GM18505 (cell line): ENCODE data around the gene SFN.

Experiments
- ATAC-seq: cut with Tn5 transposase; IDR thresholded peaks from one replicate; pipeline ENCODE4 v1.9.1; 2021; ENCODE audit not compliant: unreplicated experiment
- POLR2A ChIP-seq: IDR thresholded peaks from 4 replicates; pipeline ENCODE4 v1.6.1; 2011; ENCODE audit warnings: borderline replicate concordance; ENCODE audit not compliant: insufficient read depth, insufficient read length; ENCODE audit errors: extremely low read depth

The SFN gene

DNA sequence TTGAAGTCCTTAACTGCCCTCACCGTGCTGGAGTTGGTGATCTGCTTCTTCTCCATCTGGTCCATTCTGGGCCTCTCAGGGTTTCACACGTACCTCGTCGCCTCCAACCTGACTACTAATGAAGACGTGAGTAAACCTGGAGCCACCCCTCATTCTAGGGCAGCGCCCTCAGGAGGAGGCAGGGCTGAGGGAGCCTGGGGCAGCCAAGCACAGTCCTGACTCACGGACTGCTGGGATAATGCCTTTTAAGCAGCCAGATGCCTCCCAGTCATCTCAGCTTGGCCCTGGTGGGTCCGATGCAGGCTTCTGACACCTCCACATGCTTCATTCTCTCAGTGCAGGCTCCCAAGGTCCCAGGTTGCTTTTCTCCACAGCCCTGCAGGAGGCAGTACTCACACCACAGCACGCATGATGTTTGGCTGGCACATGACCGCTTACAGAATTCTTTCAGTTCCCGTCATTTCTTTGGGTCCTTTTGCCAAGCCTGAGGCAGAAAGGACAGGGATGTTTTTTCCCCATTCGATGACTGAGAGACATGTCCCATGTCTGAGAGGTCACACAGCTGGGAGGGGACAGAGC lies 11.8 kb upstream of the SFN start:
- ATAC-seq, result no peak
- TF ChIP-seq POLR2A, result no peak

DNA sequence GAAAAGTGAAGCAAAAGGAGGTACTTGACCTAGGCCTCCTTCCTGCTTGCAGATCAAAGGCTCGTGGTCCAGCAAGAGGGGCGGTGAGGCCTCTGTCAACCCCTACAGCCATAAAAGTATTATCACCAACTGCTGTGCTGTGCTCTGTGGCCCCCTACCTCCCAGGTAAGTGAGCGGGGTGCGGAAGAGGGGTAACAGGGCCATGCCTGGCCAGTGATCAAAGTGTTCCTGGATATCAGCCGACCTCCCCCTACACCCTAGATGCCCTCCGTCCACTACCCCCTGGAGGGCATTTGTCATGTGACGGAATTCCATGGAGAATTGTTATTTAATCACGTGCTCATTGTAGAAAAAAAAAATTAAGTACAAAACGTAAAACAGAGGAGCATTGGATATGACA lies 10.2 kb upstream of the SFN start:
- ATAC-seq, result no peak
- no peak for TF ChIP-seq POLR2A

DNA sequence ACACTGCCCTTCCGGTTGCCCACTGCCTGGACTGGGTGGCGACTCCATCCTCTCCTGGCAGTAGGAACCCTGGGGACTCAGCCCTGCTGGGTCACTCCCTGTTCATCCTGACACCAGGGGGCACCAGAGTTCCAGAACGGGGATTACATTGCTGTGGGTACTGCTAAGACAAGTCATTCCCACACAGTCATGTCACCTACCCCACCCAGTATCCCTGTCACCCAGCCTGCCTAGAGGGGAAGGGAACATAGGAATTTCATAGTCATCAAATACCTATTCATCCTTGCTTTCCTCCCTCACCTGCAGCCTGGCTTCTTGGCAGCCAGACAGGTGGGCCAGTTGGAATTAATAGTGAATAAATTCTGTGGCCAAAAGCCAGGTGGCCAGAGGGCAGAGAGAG lies 9.8 kb upstream of the SFN start:
- ATAC-seq, result no peak

DNA sequence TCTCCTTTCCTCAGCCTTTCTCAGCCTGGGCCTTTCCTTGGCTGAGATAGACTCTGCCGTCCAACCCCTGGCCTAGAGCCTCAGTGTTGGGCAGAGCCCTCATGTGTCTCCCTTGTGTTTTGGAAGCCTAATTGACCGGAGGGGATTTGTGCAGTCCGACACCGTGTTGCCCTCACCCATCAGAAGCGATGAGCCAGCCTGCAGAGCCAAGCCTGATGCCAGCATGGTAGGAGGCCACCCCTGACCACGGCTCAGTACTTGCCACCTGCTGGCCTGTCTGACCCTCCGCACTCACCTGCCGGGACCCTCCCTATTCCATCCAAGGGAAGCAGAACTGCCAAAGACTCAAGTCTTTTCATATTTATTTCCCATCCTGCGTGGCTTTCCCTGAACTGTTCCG lies 9.3 kb upstream of the SFN start:
- TF ChIP-seq POLR2A, result no peak
- no peak for ATAC-seq

More for the DNA sequence above, 9.8 kb upstream of the SFN start:
- TF ChIP-seq POLR2A, result peak; percentile 32

DNA sequence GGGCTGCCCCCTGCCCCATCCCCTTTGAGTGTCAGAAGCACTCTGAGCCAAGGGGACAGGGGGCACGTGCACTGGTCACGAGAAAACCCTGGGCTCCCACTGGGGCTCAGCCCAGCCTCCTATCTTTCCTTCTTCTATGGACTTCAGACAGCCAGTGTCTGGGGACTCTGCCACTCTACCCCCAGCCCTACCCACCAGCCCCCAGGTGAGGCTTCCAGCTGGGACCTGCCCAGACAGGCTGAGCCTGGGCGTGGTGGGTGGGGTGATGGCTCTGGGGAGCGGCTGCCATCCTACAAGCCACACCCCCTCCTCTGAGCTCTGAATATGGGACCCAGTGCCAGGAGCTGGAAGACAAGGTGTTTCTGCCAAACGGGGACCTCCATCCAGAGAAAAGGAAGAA lies 8.0 kb upstream of the SFN start:
- TF ChIP-seq POLR2A, result no peak

DNA sequence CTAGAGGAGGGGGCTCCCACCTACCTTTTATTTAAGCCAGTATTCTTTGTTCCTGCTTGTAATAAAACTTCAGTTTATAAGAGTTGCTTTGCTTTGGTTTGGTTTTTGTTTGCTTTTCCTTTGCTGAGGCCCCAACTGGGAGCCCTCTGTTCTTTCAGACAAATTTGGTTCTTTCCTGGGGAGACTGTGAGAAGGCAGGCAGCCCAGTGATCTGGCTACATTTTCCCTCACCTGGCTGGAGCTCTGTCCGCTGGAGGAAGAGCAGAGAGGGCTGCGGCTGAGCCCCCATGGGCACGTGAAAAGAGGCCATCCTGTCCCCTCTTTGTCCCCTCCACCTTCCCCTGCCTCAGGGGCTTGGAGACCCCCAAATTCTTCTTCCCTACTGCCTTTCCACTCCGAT lies 7.3 kb upstream of the SFN start:
- ATAC-seq, result no peak
- no peak for TF ChIP-seq POLR2A

More for the DNA sequence above, 8.0 kb upstream of the SFN start:
- ATAC-seq, result no peak

DNA sequence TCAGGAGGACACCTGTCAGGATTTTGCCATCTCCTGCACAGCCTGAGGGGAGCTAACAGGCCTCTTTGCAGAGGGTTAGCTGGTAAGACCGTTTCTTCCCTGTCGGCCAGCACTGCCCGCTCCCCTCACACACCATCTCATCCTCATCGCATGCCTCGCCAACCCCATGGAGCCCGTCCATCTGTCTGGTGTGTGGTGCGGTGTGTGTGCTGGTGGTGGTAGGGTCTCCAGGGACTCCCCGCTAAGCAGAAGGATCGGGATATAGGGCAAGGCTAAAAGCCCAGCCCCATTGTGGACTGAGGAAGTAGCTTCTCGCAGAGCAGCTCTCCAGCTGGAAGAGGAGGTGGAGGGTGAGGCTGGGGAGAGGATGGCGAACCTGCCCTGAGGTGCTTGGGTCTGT lies 6.8 kb upstream of the SFN start:
- no peak for TF ChIP-seq POLR2A
- ATAC-seq, result no peak

DNA sequence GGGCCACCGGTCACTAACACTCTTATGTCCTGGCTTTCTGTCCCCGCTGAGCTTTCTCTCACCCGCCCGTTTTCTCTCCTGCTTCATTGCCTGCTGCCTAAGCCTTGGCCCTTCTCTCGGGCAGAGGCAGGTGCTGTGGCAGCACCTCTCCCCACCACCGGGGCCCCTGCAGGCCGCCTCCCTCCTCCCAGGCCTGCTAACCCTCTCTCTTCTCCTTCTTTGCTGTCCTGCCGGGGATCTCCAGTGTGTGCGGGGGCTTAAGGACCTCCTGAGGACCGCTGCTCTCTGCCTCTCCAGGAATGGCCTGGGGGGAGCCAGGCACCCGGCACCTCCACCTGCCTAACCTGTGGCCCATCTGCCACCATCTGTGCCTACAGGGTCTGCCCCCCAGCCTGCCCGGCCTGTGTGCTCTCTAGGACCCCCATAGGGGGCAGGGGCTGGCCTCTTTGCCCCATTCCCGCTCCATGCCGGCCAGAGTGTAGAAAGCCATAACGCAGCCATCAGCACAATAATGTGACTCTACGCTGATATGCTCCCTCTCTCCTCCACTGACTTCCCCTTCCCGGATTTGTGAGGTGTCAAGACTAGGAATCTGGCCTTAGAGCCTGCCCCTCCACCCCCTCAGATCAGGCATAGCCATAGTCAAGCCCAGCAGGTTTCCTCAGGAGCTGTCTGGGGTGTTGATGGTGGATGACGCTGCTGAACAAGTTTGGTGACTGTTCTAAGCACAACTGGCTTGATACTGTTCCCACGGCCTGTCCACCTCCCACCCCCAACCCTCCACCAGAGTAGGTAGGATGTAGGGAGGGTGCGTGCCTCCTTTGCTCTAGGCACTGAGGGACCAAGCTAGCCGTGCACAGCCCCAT lies 6.1 kb upstream of the SFN start:
- no peak for TF ChIP-seq POLR2A
- ATAC-seq, result no peak

DNA sequence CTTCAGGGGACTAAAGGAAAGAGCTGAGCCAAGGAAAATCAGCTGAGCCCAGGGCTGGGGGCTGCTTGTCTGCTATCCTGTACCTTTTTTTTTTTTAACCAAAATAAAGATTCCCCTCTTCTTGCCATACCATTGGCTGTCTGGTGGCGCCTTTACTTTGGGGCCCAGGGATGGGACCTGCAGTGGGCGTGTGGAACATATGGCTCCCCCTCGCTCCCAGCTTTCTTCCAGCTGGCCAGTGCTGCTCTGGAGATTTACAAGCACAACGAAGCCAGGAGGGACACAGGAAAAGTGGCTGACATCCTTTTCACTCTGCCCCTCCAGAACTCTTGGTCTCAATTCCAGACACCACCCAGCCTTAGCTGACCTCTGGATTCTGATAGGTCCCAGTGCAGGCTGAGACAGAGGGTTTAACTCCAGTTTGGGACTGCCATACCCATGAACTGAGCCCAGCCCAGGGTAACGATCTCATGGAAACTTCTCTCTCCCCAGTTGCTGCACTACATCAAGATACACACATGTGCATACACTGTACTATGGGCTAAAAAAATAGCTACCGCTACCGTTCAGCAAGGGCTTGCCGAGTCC lies 5.4 kb upstream of the SFN start:
- ATAC-seq, result no peak
- TF ChIP-seq POLR2A, result no peak

DNA sequence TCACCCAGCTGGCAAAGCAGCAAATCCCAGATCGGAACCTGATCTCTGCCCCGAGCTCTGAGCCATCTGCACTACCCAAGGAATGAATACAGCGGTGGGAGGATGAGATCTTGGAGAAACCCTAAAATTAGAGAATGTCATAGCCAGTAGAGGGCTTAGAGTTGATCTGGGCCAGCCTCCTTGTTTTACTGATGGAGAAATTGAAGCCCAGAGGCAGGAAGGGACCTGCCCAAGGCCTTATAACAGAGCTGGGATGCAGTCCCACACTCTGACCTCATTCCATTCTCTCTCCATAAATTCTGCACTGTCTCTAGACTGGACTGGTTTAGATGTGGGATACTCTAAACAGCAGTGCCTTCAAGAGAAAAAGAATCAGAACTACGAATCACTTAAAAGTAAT lies 4.8 kb upstream of the SFN start:
- no peak for ATAC-seq
- no peak for TF ChIP-seq POLR2A

DNA sequence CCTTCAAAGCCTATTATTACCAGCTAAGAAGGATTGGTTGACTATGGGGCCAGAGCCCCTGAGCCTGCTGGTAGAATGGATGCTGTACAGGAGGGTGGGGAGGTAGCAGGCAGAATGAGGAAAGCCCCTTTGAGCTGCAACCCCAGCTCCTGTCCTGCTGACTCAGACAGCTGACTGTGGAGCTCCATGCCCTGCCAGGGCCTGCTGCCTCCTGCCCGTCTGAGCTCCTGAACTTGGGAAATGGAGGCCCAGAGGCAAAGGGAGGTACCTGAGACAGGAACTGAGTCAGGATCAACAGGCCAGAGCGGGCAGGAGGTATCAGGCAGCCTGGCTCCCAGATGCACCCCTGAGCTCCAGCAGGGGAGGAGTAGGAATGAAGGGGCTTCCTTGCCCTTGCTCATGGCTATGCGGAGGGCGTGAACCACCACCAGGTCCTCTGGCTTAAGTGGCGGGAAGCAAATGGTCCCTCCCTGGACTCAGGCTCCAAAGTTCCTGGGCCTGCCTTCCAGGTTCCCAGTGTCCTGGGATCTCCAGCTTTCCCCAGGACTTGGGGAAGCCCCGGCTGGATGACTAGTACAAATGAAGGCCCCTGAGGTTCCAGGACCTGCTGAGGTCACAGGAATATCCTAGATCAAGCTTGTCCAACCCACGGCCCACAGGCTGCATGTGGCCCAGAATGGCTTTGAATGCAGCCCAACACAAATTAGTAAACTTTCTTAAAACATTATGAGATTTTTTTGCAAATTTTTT lies 3.9 kb upstream of the SFN start:
- ATAC-seq, result no peak
- no peak for TF ChIP-seq POLR2A

DNA sequence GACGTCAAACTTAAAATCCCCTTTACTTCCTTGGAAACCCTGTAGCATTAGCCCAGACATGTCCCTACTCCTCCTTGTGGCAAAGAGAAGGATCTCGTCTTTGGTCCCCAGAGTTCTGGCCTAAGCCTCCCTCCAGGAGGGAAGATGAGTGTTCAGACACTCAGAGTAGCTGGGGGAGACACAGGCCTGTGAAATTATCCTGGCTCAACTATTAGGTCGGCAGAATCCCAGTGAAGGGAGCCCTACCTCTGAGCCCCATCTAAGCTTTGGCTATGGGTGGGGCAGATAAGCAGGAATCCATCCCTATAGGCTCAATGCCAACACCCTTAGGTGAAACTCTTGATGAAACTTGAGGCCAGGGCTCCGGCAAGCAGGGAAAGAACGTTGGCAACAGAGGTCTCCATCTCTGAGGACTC lies 1.7 kb upstream of the SFN start:
- TF ChIP-seq POLR2A, result no peak
- ATAC-seq, result no peak

DNA sequence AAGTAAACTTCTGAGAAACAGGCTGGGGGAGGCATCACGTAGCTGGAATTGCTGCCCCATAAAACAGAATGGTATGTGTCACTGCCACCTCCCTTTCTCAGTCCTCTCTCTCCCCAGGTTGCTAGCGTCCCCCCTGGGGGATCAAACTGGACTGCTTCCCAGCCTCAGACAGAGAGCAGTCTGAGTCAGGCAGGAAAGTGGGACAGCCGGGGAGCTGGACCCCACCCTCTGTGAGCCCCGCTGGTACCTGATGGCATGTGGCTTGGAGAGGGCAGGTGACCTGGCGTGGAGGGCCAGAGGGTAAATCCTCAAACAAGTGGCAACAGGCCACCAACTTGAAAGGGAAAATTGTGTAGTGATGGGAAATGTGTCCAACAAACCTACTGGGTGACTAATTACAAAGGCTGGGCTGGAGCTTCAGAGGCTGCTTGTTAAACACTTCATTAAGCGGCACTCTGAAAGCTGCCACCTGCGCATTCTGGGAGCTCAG lies 1.0 kb upstream of the SFN start:
- no peak for ATAC-seq
- no peak for TF ChIP-seq POLR2A

DNA sequence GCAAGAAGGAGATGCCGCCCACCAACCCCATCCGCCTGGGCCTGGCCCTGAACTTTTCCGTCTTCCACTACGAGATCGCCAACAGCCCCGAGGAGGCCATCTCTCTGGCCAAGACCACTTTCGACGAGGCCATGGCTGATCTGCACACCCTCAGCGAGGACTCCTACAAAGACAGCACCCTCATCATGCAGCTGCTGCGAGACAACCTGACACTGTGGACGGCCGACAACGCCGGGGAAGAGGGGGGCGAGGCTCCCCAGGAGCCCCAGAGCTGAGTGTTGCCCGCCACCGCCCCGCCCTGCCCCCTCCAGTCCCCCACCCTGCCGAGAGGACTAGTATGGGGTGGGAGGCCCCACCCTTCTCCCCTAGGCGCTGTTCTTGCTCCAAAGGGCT lies 732 bp downstream of the SFN start:
- no peak for ATAC-seq
- TF ChIP-seq POLR2A, result no peak
